Measurements from ENCODE around the gene ZNRF1.

Gene ZNRF1

DNA sequence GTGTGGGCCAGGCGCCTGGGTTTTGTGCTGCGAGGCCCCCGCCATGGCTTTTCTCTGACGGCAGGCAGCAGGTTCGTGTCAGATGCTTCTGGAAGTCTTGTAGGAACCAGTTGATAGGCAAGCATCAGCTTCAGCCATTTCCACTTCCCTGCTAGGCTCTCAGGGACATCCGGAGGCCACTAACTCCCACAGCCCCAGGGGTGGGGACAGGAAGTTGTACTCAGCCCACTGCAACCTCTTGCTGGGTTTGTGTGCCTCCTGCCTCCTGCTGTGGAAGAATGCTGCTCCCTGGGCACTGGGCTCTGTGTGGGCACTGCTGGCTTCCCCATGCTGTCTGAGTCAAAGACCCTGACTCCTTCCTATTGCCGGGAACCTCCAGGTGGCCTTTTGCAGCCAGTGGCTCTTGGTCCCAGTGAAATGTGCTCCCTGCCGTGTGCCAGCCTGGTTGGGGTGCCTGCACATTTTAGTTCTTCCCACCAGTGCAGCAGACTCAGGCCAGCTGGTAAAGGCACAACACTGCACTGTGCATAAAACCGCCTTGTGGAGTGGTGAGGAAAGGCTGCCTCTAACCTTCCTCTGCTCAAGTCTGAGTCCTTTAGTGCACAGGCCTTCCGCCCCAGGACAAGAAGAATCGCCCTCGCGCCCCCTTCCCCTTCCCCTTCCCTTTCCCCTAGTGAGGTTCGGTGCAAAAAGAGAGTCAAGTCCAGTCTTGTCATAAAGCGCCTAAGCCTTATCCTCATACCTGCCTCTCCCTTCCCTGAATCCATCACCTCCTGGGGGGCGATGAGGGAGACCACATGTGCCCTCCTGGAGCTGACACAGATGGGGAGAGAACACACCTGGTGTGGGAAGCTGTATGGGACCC, 101.1 kb downstream of the ZNRF1 start:
- Histone ChIP-seq H3K4me3 (no peak overlapping the region), H3K27ac (no peak overlapping the region)
- no peak for DNase-seq (ENCODE audit: low spot score)
- TF ChIP-seq, protein P1, sequence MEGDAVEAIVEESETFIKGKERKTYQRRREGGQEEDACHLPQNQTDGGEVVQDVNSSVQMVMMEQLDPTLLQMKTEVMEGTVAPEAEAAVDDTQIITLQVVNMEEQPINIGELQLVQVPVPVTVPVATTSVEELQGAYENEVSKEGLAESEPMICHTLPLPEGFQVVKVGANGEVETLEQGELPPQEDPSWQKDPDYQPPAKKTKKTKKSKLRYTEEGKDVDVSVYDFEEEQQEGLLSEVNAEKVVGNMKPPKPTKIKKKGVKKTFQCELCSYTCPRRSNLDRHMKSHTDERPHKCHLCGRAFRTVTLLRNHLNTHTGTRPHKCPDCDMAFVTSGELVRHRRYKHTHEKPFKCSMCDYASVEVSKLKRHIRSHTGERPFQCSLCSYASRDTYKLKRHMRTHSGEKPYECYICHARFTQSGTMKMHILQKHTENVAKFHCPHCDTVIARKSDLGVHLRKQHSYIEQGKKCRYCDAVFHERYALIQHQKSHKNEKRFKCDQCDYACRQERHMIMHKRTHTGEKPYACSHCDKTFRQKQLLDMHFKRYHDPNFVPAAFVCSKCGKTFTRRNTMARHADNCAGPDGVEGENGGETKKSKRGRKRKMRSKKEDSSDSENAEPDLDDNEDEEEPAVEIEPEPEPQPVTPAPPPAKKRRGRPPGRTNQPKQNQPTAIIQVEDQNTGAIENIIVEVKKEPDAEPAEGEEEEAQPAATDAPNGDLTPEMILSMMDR (IDR thresholded peaks at IDR 0.05), result no peak

DNA sequence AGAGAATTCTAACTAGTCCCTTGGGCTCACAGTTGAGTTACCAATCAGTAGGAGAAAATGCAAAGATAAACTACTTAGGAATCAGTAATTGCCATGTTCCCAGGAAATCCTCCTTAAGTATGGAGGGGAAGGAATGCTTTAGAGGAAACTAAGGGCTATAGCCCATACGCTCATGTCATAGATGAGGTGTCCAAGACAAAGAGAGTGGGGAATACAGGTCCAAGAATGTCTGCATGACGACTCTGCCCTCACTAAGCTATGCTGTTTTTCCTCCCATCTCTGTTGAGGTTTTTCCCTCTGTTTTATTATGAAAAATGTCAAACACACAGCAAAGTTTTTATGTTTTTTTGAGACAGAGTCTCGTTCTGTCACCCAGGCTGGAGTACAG, 101.8 kb downstream of the ZNRF1 start:
- Histone ChIP-seq H3K4me3 (no peak overlapping the region), H3K27ac (no peak overlapping the region)
- DNase-seq (ENCODE audit: low spot score), result no peak
- TF ChIP-seq, protein P1 (IDR thresholded peaks at IDR 0.05), result no peak

DNA sequence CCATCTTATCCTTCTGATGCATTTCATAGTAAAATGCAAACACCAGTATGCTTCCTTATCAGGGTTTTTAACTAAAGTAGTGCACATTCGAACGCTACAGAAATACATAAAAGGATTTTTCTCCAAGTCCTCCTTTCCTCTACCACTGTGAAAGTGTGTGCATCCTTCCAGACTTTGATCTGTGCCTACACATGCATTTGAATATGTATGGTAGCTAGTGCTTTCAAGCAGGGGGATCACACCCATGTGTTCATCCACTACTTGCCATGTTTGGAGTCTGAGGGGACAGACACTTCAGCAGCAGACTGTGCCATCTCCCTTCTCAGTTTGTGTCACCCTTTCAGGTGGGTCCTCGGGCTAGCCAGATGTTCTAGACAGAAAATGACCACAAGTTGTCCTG, 102.8 kb downstream of the ZNRF1 start:
- TF ChIP-seq, protein P1 (IDR thresholded peaks at IDR 0.05), result no peak
- no peak for DNase-seq (ENCODE audit: low spot score)
- Histone ChIP-seq H3K4me3 (no peak overlapping the region), H3K27ac (no peak overlapping the region)

DNA sequence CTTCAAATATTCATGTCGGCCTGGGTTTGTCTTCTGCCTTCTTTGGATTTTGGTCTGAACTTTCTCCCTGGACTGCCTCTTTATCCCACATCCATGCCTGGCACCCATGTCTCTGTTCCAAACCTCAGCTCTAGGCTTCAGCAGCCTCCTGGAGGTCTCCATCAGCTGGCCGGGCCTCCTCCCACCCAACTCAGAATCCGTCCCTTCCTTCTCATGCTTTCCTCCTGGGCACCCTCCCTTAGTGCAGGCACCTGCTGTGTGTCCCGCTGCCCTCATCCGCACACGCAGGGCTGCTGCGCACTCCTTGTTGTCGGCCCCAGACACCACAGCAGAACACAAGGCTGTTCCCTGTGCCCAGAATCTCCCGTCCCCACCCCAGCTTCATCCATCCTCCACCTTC, 103.8 kb downstream of the ZNRF1 start:
- Histone ChIP-seq H3K4me3 (no peak overlapping the region), H3K27ac (no peak overlapping the region)
- no peak for DNase-seq (ENCODE audit: low spot score)
- TF ChIP-seq, protein P1 (IDR thresholded peaks at IDR 0.05), result no peak

DNA sequence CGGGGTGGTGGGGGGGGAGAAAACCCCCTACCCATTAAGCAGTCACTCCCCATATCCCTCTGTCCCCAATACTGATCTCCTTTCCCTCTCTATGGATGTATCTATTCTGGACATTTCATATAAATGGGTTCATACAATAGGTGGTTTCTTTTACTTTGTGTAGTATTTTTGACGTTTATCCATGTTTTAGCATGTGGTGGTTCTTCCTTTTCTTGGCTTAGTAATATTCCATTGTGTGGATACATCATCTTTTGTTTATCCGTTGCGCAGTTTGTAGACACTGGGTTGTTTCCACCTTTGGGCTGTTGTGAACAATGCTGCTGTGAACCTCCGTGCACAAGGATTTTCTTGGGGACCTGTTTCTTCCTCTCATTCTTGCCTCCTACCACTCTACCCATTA, 105.2 kb downstream of the ZNRF1 start:
- H3K4me3 ChIP-seq, result no peak overlapping the region
- no peak overlapping the region for H3K27ac ChIP-seq
- TF ChIP-seq, protein P1 (IDR thresholded peaks at IDR 0.05), result no peak

DNA sequence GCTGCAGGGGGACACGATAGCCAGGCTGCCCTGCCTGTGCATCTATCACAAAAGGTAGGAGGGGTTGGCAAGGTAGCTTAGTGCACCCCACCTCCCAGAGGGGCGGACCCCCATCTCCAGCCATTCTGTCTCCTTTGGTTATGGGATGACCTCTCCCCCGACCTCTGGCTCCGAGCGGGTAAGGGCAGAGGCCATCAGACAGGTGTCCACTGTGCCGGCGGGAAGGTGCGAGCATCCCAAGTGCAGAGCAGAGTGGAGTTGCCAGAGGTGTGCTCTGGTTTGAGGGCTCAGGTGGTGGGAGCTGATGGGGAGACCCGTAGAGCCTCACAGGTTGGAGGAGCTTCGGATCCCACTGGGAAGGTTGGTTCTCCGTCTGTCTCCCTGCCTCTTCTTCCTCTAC, 106.0 kb downstream of the ZNRF1 start:
- TF ChIP-seq, protein P1 (IDR thresholded peaks at IDR 0.05), result no peak
- H3K27ac ChIP-seq, result peak overlapping the region; percentile 79 to 88
- H3K4me3 ChIP-seq, result no peak overlapping the region
- DNase-seq (ENCODE audit: low spot score), result no peak

More for the DNA sequence above, 105.2 kb downstream of the ZNRF1 start:
- DNase-seq (ENCODE audit: low spot score), result no peak

All from coronary artery (tissue), 2 donors.